Body of pancreas (tissue), 4 donors: ENCODE results near the gene CDHR5. TPM values are rescaled to one million over a fixed set of nuclear protein-coding genes. Genes with fewer than 3 reads are reported as not detected.

Experiments
- ATAC-seq: fragments of 150-250 bp; one replicate; pipeline ENCODE4 v1.9.1; 2016
- DNase-seq, 4 donors: peaks; one replicate each; pipeline ENCODE4 v3.0.0-alpha.2; 2019
- H3K27ac ChIP-seq, 4 donors: fragments of 200-600 bp; sonication (generic); 1 replicate in 3 of 4; 2 replicates in 1 of 4; pipeline versions ENCODE4 v1.5.1 to v1.6.1; 2016 to 2019; ENCODE audit warnings: mild to moderate bottlenecking in 1 of 4, mixed read lengths in 1 of 4, moderate library complexity in 1 of 4
- H3K27me3 ChIP-seq, 2 donors: fragments of 200-600 bp; sonication (generic); one replicate each; pipeline ENCODE4 v1.6.0; 2016; ENCODE audit warnings: mild to moderate bottlenecking in 1 of 2
- H3K36me3 ChIP-seq, 2 donors: fragments of 200-600 bp; sonication (generic); replicated peaks in 1 of 2; 2 replicates each; pipeline ENCODE4 v1.5.1; 2016; ENCODE audit warnings: low read depth in 2 of 2; ENCODE audit not compliant: insufficient read depth in 1 of 2
- H3K4me1 ChIP-seq: fragments of 200-600 bp; sonication (generic); one replicate; pipeline ENCODE4 v1.6.0; 2016
- H3K4me3 ChIP-seq, 2 donors: fragments of 200-600 bp; sonication (generic); 1 replicate in 1 of 2; 2 replicates in 1 of 2; pipeline ENCODE4 v1.5.1; 2016 to 2019
- H3K9me3 ChIP-seq, 3 donors: fragments of 200-600 bp; sonication (generic); 1 replicate in 2 of 3; 2 replicates in 1 of 3; pipeline ENCODE4 v1.5.1; 2016
- POLR2A ChIP-seq, 3 donors: fragments of 450-650 bp; IDR thresholded peaks; one replicate each; pipeline ENCODE4 v1.6.1; 2016; ENCODE audit warnings: antibody characterized with exemption in 3 of 3, mild to moderate bottlenecking in 2 of 3
- whole genome bisulfite sequencing, 2 donors: methylation state at CpG; one replicate each; pipeline ENCODE4 v1.1.5; 2017; 5-methylcytosine and 5-hydroxymethylcytosine counted together
- intact Hi-C: fragments of 100-400 bp; cut with DNase I; formaldehyde crosslinking; loops from one replicate; pipeline ENCODE4 v1.15.1; 2023
- total RNA-seq, 2 donors: library from RNA; depleted of rRNA; stranded (reverse); fragments of >200 nt; gene quantifications; one replicate each; pipeline ENCODE4 v1.1.0, GENCODE V29; 2016
- TF ChIP-seq, protein P1 (sequence below), 7 experiments: fragments of 450-650 bp in 4 of 7; fragments of 200-600 bp in 3 of 7; sonication (generic) in 3 of 7; IDR thresholded peaks; one replicate each; pipeline ENCODE4 v1.5.1; 2016 to 2019; ENCODE audit warnings: antibody characterized with exemption in 7 of 7

CDHR5 gene
- total RNA-seq, 2 donors from 2014 or later = 14.5 TPM; not detected in 1

DNA sequence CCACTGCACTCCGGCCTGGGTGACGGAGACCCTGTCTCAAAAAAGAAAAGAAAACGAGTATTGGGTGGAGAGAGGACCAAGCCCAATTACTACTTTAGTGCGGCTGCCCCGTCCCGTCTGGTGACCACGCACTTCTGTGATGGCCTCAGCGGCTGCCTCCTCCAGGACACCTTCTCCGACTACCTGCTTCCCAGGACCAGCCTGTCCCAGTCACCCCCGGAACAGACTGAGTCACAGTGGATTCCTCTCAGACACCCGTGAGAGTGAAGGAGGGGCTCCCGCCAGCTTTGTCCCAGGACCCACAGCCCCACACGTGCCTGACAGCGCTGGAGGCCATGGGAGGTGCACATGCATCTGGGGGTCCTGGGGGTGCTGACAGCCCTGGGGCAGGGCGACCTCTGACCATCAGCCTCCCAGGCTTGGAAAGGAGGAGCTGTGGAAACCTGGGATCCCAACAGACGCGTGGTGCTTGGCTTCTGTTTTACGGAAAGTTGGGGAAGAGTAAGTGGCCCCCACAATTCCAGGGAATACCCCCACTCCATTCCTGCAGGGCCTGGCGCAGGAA is 17.1 kb upstream of the CDHR5 start:
- Histone ChIP-seq H3K9me3 (no peaks in the 10 kb centered on the region), H3K27ac (no peak overlapping the region), H3K36me3 (peaks cover 0 to 5% of the 10 kb centered on the region in 2 donors), H3K27me3 (no peaks in the 10 kb centered on the region), H3K4me3 (no peak overlapping the region), H3K4me1 (peaks cover 6% of the 10 kb centered on the region)
- ATAC-seq = no peak
- WGBS, 2 donors = 93 to 95% methylated on average over 17 to 18 of the region's 19 CpGs
- TF ChIP-seq POLR2A (IDR thresholded peaks at IDR 0.05) = no peak
- TF ChIP-seq, protein P1, sequence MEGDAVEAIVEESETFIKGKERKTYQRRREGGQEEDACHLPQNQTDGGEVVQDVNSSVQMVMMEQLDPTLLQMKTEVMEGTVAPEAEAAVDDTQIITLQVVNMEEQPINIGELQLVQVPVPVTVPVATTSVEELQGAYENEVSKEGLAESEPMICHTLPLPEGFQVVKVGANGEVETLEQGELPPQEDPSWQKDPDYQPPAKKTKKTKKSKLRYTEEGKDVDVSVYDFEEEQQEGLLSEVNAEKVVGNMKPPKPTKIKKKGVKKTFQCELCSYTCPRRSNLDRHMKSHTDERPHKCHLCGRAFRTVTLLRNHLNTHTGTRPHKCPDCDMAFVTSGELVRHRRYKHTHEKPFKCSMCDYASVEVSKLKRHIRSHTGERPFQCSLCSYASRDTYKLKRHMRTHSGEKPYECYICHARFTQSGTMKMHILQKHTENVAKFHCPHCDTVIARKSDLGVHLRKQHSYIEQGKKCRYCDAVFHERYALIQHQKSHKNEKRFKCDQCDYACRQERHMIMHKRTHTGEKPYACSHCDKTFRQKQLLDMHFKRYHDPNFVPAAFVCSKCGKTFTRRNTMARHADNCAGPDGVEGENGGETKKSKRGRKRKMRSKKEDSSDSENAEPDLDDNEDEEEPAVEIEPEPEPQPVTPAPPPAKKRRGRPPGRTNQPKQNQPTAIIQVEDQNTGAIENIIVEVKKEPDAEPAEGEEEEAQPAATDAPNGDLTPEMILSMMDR (IDR thresholded peaks at IDR 0.05) = no peak
- no peak for DNase-seq
- intact Hi-C loops = no loop called here

DNA sequence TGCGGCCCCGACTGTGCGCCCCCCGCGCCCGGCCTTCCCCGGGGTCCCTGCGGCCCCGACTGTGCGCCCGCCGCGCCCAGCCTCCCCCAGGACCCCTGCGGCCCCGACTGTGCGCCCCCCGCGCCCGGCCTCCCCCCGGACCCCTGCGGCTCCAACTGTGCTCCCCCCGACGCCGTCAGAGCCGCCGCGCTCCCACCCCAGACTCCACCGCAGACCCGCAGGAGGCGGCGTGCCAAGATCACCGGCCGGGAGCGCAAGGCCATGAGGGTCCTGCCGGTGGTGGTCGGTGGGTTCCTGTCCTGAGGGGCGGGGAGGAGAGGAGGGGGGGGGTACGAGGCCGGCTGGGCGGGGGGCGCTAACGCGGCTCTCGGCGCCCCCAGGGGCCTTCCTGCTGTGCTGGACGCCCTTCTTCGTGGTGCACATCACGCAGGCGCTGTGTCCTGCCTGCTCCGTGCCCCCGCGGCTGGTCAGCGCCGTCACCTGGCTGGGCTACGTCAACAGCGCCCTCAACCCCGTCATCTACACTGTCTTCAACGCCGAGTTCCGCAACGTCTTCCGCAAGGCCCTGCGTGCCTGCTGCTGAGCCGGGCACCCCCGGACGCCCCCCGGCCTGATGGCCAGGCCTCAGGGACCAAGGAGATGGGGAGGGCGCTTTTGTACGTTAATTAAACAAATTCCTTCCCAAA is 15.4 kb upstream of the CDHR5 start:
- Histone ChIP-seq H3K4me1 (peaks cover 6% of the 10 kb centered on the region), H3K4me3 (no peak overlapping the region), H3K9me3 (no peaks in the 10 kb centered on the region), H3K27ac (no peak overlapping the region), H3K27me3 (no peaks in the 10 kb centered on the region), H3K36me3 (peaks cover 0 to 5% of the 10 kb centered on the region in 2 donors)
- DNase-seq = no peak
- ATAC-seq = no peak
- intact Hi-C loops = no loop called here
- 60 to 79% methylated on average over 29 to 35 of the region's 69 CpGs for WGBS, 2 donors
- no peak for TF ChIP-seq POLR2A (IDR thresholded peaks at IDR 0.05)
- TF ChIP-seq, protein P1 (IDR thresholded peaks at IDR 0.05) = no peak

DNA sequence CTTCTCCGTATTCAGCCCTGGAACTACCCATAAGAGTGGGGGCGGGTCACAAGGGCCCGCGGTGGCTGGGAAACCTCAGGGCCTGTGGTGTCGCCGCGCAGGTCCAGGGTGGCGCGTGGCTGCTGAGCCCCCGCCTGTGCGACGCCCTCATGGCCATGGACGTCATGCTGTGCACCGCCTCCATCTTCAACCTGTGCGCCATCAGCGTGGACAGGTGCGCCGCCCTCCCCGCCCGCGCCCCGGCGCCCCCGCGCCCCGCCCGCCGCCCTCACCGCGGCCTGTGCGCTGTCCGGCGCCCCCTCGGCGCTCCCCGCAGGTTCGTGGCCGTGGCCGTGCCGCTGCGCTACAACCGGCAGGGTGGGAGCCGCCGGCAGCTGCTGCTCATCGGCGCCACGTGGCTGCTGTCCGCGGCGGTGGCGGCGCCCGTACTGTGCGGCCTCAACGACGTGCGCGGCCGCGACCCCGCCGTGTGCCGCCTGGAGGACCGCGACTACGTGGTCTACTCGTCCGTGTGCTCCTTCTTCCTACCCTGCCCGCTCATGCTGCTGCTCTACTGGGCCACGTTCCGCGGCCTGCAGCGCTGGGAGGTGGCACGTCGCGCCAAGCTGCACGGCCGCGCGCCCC is 14.7 kb upstream of the CDHR5 start:
- Histone ChIP-seq H3K4me1 (peaks cover 6% of the 10 kb centered on the region), H3K36me3 (peaks cover 0 to 5% of the 10 kb centered on the region in 2 donors), H3K27me3 (no peaks in the 10 kb centered on the region), H3K27ac (no peak overlapping the region), H3K9me3 (no peaks in the 10 kb centered on the region), H3K4me3 (no peak overlapping the region)
- WGBS, 2 donors = 42 to 82% methylated on average over 56 to 57 of the region's 80 CpGs
- DNase-seq (no peak), ATAC-seq (no peak)
- intact Hi-C loops = no loop called here
- TF ChIP-seq POLR2A (IDR thresholded peaks at IDR 0.05) = no peak
- TF ChIP-seq, protein P1 (IDR thresholded peaks at IDR 0.05) = no peak

DNA sequence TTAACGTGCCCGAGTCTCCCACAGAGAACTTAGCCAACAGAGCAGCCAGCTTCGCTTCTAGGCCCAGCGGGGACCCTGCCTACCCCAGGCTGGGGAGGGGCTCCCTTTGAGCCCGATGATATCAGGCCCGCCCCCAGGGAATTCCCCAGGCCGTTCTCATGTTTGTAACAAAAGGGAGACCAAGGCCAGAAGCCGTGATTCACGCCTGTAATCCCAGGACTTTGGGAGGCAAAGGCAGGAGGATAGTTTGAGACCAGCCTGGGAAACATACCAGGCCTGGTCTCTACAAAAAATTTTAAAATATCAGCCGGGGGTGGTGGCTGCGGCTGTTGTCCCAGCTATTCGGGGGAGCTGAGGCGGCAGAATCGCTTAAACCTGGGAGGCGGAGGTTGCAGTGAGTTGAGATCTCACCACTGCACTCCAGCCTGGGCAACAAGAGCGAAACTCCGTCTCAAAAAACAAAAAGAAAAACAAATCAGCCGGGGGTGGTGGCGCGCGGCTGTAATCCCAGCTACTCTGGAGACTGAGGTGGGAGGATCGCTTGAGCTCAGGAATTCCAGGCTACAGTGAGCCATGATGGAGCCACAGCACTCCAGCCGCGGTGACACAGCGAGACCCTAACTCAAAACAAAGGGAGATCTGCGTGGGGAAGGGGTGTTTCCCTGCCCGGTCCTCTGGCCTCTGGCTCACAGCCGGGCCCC is 14.0 kb upstream of the CDHR5 start:
- H3K27ac ChIP-seq = no peak overlapping the region
- H3K27me3 ChIP-seq = no peaks in the 10 kb centered on the region
- 74 to 80% methylated on average over 24 to 28 of the region's 28 CpGs for WGBS, 2 donors
- DNase-seq = no peak
- no peaks in the 10 kb centered on the region for H3K9me3 ChIP-seq
- H3K4me1 ChIP-seq = peaks cover 6% of the 10 kb centered on the region
- TF ChIP-seq, protein P1 (IDR thresholded peaks at IDR 0.05) = no peak
- no peak for TF ChIP-seq POLR2A (IDR thresholded peaks at IDR 0.05)
- no peak for ATAC-seq
- H3K4me3 ChIP-seq = no peak overlapping the region
- intact Hi-C loops = no loop called here
- peaks cover 0 to 1% of the 10 kb centered on the region in 2 donors for H3K36me3 ChIP-seq
